Gastrocnemius medialis (tissue), 4 donors: Measurements from ENCODE around the gene RPAIN. TPM values are rescaled to one million over a fixed set of nuclear protein-coding genes. Genes with fewer than 3 reads are reported as not detected.
A peak's percentile ranks its signal among the peaks of the same experiment; 100 is the strongest.

Experiments
- ATAC-seq, 2 donors: fragments of 150-250 bp; one replicate each; pipeline ENCODE4 v1.9.1; 2016
- DNase-seq, 2 donors: peaks; one replicate each; pipeline ENCODE4 v3.0.0-alpha.2; 2019
- H3K27ac ChIP-seq, 4 donors: fragments of 200-600 bp; sonication (generic); 1 replicate in 1 of 4; 2 replicates in 3 of 4; pipeline ENCODE4 v1.5.1; 2016 to 2018; ENCODE audit warnings: mild to moderate bottlenecking in 2 of 4, moderate library complexity in 1 of 4
- H3K27me3 ChIP-seq, 3 donors: fragments of 200-600 bp; sonication (generic) in 2 of 3; 1 replicate in 1 of 3; 2 replicates in 2 of 3; pipeline versions ENCODE4 v1.5.1 to v1.6.0; 2016 to 2019; ENCODE audit warnings: mild to moderate bottlenecking in 1 of 3, moderate library complexity in 1 of 3
- H3K36me3 ChIP-seq, 2 donors: fragments of 200-600 bp; sonication (generic) in 1 of 2; one replicate each; pipeline ENCODE4 v1.5.1; 2017 to 2018
- H3K4me1 ChIP-seq, 2 donors: fragments of 200-600 bp; sonication (generic) in 1 of 2; one replicate each; pipeline ENCODE4 v1.5.1; 2016 to 2017; ENCODE audit warnings: mild to moderate bottlenecking in 2 of 2
- H3K4me3 ChIP-seq, 4 donors: fragments of 200-600 bp; sonication (generic) in 3 of 4; 1 replicate in 1 of 4; 2 replicates in 3 of 4; pipeline ENCODE4 v1.5.1; 2016 to 2019; ENCODE audit warnings: mild to moderate bottlenecking in 2 of 4
- H3K9me3 ChIP-seq, 3 donors: fragments of 200-600 bp; sonication (generic) in 2 of 3; 1 replicate in 1 of 3; 2 replicates in 2 of 3; pipeline ENCODE4 v1.5.1; 2016 to 2019
- POLR2A ChIP-seq, 2 donors: fragments of 450-650 bp; IDR thresholded peaks; one replicate each; pipeline ENCODE4 v1.6.1; 2017; ENCODE audit warnings: antibody characterized with exemption in 2 of 2, mild to moderate bottlenecking in 2 of 2, moderate library complexity in 2 of 2
- in situ Hi-C, 4 donors: fragments of 200-750 bp; cut with MboI; loops; one replicate each; pipeline versions ENCODE4 v1.15.0 to v1.8.0; 2017; ENCODE audit warnings: low sequenced_read_pairs in 4 of 4
- intact Hi-C: fragments of 100-400 bp; cut with DNase I; formaldehyde crosslinking; loops from one replicate; pipeline ENCODE4 v1.15.1; 2023; ENCODE audit warnings: low total_unique reads
- total RNA-seq, 4 donors: library from RNA; depleted of rRNA; stranded (reverse); fragments of >200 nt; gene quantifications; one replicate each; pipeline versions ENCODE4 v1.1.0 to v1.2.3, GENCODE V29; 2016
- TF ChIP-seq, protein P1 (sequence below), 5 experiments: fragments of 450-650 bp in 3 of 5; fragments of 200-600 bp in 2 of 5; sonication (generic) in 2 of 5; IDR thresholded peaks in 4 of 5; conservative IDR thresholded peaks in 1 of 5; 1 replicate in 4 of 5; 2 replicates in 1 of 5; pipeline ENCODE4 v1.5.1; 2016 to 2019; ENCODE audit warnings: antibody characterized with exemption in 5 of 5, mild to moderate bottlenecking in 3 of 5, moderate library complexity in 3 of 5

Gene RPAIN
- total RNA-seq, 4 donors from 2014 or later, result 45.3 to 66.7 (median 53.7) TPM

GRCh38 chr17:5467416-5467815 is 47.4 kb downstream of the RPAIN start:
- in situ Hi-C loops, result no loop called here
- intact Hi-C loops, result no loop called here

DNA sequence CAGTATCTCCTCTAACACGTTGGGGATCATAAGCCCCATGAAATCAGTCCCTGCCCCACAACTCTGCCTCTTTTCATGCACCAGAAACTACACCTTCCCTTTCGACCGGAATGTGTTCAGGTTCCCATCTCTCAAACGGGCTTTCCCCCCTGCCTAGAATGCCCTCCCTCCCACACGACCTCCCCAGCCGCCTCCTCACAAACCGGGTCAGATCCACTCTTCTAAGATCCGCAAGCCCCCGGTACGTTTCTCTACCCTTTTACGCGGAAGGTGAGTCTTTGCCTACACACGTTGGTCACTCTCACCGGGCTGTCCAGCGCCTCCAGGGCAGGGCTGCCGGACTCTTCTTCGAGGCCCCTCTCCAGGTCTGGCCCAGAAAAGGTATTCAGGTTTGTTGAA is 48.1 kb downstream of the RPAIN start:
- ATAC-seq, result no peak
- H3K9me3 ChIP-seq, result no peaks in the 10 kb centered on the region
- H3K36me3 ChIP-seq, result peaks cover 0 to 17% of the 10 kb centered on the region in 2 donors
- peaks cover 20 to 21% of the 10 kb centered on the region in 2 donors for H3K4me1 ChIP-seq
- H3K4me3 ChIP-seq, result peak overlapping the region; percentile 68 to 98 (median 79)
- in situ Hi-C loops, result no loop called here
- H3K27me3 ChIP-seq, result no peaks in the 10 kb centered on the region
- DNase-seq, result no peak
- H3K27ac ChIP-seq, result peak overlapping the region; percentile 72 to 81 (median 78)
- no peak for TF ChIP-seq POLR2A (IDR thresholded peaks at IDR 0.05)
- TF ChIP-seq, protein P1, sequence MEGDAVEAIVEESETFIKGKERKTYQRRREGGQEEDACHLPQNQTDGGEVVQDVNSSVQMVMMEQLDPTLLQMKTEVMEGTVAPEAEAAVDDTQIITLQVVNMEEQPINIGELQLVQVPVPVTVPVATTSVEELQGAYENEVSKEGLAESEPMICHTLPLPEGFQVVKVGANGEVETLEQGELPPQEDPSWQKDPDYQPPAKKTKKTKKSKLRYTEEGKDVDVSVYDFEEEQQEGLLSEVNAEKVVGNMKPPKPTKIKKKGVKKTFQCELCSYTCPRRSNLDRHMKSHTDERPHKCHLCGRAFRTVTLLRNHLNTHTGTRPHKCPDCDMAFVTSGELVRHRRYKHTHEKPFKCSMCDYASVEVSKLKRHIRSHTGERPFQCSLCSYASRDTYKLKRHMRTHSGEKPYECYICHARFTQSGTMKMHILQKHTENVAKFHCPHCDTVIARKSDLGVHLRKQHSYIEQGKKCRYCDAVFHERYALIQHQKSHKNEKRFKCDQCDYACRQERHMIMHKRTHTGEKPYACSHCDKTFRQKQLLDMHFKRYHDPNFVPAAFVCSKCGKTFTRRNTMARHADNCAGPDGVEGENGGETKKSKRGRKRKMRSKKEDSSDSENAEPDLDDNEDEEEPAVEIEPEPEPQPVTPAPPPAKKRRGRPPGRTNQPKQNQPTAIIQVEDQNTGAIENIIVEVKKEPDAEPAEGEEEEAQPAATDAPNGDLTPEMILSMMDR (IDR thresholded peaks at IDR 0.05 in 4 of 5, conservative IDR thresholded peaks at IDR 0.05 in 1 of 5), result no peak
- intact Hi-C loops, result no loop called here

More at GRCh38 chr17:5467416-5467815, 47.4 kb downstream of the RPAIN start:
- ATAC-seq (no peak), DNase-seq (no peak)
- Histone ChIP-seq H3K36me3 (peaks cover 0 to 13% of the 10 kb centered on the region in 2 donors), H3K4me3 (peak overlapping the region; percentile 68 to 98 (median 79)), H3K4me1 (peaks cover 20 to 21% of the 10 kb centered on the region in 2 donors), H3K27ac (no peak overlapping the region), H3K27me3 (no peaks in the 10 kb centered on the region), H3K9me3 (no peaks in the 10 kb centered on the region)
- TF ChIP-seq, protein P1 (IDR thresholded peaks at IDR 0.05 in 4 of 5, conservative IDR thresholded peaks at IDR 0.05 in 1 of 5), result no peak

GRCh38 chr17:5472511-5472910 is 52.5 kb downstream of the RPAIN start:
- in situ Hi-C loops, result no loop called here
- Histone ChIP-seq H3K36me3 (peaks cover 2 to 49% of the 10 kb centered on the region in 2 donors), H3K4me1 (peaks cover 7 to 9% of the 10 kb centered on the region in 2 donors), H3K9me3 (no peaks in the 10 kb centered on the region), H3K27me3 (no peaks in the 10 kb centered on the region), H3K4me3 (no peak overlapping the region), H3K27ac (no peak overlapping the region)
- intact Hi-C loops, result no loop called here
- no peak for DNase-seq
- no peak for ATAC-seq
- no peak for TF ChIP-seq POLR2A (IDR thresholded peaks at IDR 0.05)
- TF ChIP-seq, protein P1 (IDR thresholded peaks at IDR 0.05 in 4 of 5, conservative IDR thresholded peaks at IDR 0.05 in 1 of 5), result no peak

DNA sequence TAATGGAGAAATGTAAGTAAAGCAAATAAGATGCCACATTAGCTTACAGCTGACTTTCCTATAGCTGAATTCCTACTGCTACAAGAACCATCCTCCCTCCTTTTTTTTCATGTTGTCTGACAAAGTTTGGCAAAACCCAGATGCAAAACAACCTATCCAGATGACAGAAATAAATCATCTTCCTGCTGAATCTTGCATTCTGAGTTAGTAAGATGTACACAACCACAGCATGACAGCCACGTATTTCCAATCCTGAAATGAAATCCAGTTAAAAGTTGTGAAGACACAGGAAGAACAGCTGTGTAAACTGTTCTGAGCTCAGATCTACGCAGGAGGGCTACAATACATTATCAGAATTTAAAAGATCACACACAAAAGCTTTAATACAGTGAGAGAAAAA is 53.9 kb downstream of the RPAIN start:
- peaks cover 6 to 63% of the 10 kb centered on the region in 2 donors for H3K36me3 ChIP-seq
- intact Hi-C loops (no loop called here), in situ Hi-C loops (no loop called here)
- no peak overlapping the region for H3K27ac ChIP-seq
- no peaks in the 10 kb centered on the region for H3K27me3 ChIP-seq
- H3K9me3 ChIP-seq, result no peaks in the 10 kb centered on the region
- H3K4me3 ChIP-seq, result no peak overlapping the region
- no peak for DNase-seq
- peaks cover 0 to 5% of the 10 kb centered on the region in 2 donors for H3K4me1 ChIP-seq
- no peak for TF ChIP-seq POLR2A (IDR thresholded peaks at IDR 0.05)
- TF ChIP-seq, protein P1 (IDR thresholded peaks at IDR 0.05 in 4 of 5, conservative IDR thresholded peaks at IDR 0.05 in 1 of 5), result no peak
- ATAC-seq, result no peak

- no peaks in the 10 kb centered on the region for H3K27me3 ChIP-seq
- H3K4me1 ChIP-seq, result no peaks in the 10 kb centered on the region
- DNase-seq (no peak), ATAC-seq (no peak)
- peak overlapping the region in 1 of 4 donors; percentile 4 for H3K27ac ChIP-seq
- intact Hi-C loops, result no loop called here
- no peak for TF ChIP-seq POLR2A (IDR thresholded peaks at IDR 0.05)
- H3K4me3 ChIP-seq, result no peak overlapping the region
- H3K36me3 ChIP-seq, result peaks cover 6 to 87% of the 10 kb centered on the region in 2 donors
- H3K9me3 ChIP-seq, result no peaks in the 10 kb centered on the region
- in situ Hi-C loops, result no loop called here
These were observed 59.0 kb downstream of the RPAIN start for GRCh38 chr17:5478992-5479391.
